Smooth muscle cell (in vitro differentiated cells): ENCODE data around the gene STAP1. TPM values are rescaled to one million over a fixed set of nuclear protein-coding genes. Genes with fewer than 3 reads are reported as not detected.
"Not testable (repeated sequence)": the region's sequence is repeated elsewhere in the genome, so short reads cannot be mapped to it uniquely, and the experiment has no call there.

ENCODE experiments used
- DNase-seq: peaks from one replicate; lab custom pipeline; 2025; ENCODE audit not compliant: unreplicated experiment; lab: John Stamatoyannopoulos, UW
- H2AFZ ChIP-seq: fragments of 200-600 bp; sonication (generic); 2 replicates; pipeline ENCODE4 v1.6.0; 2016; ENCODE audit warnings: antibody characterized with exemption, low read depth, mild to moderate bottlenecking
- H3F3A ChIP-seq: fragments of 200-600 bp; sonication (generic); 2 replicates; pipeline ENCODE4 v1.6.0; 2017; ENCODE audit warnings: antibody characterized with exemption, low read depth
- H3K27ac ChIP-seq: fragments of 200-600 bp; sonication (generic); 2 replicates; pipeline ENCODE4 v1.5.1; 2016; ENCODE audit warnings: low read depth, mild to moderate bottlenecking
- H3K27me3 ChIP-seq: fragments of 200-600 bp; sonication (generic); 2 replicates; pipeline ENCODE4 v1.6.1; 2016; ENCODE audit warnings: low read depth, mild to moderate bottlenecking
- H3K36me3 ChIP-seq: fragments of 200-600 bp; sonication (generic); 2 replicates; pipeline ENCODE4 v1.5.1; 2016; ENCODE audit warnings: low read depth
- H3K4me1 ChIP-seq: fragments of 200-600 bp; sonication (generic); 2 replicates; pipeline ENCODE4 v1.5.1; 2016; ENCODE audit warnings: low read depth
- H3K4me2 ChIP-seq: fragments of 200-600 bp; sonication (generic); 2 replicates; pipeline ENCODE4 v1.6.0; 2016; ENCODE audit warnings: mild to moderate bottlenecking
- H3K4me3 ChIP-seq: fragments of 200-600 bp; sonication (generic); 2 replicates; pipeline ENCODE4 v1.5.1; 2016; ENCODE audit warnings: mild to moderate bottlenecking
- H3K79me2 ChIP-seq: fragments of 200-600 bp; sonication (generic); 2 replicates; pipeline ENCODE4 v1.6.0; 2016; ENCODE audit warnings: low read depth, mild to moderate bottlenecking
- H3K9ac ChIP-seq: fragments of 200-600 bp; sonication (generic); 2 replicates; pipeline ENCODE4 v1.6.0; 2016; ENCODE audit warnings: low read depth
- H3K9me3 ChIP-seq: fragments of 200-600 bp; sonication (generic); replicated peaks from 2 replicates; pipeline ENCODE4 v1.5.1; 2016; ENCODE audit warnings: low read depth
- H4K20me1 ChIP-seq: fragments of 200-600 bp; sonication (generic); 2 replicates; pipeline ENCODE4 v1.6.0; 2016; ENCODE audit warnings: low read depth
- WGBS: methylation state at CpG from one replicate; pipeline ENCODE4 v1.1.7; 2016; ENCODE audit warnings: low lambda C conversion rate; 5-methylcytosine and 5-hydroxymethylcytosine counted together
- polyA plus RNA-seq: library from polyadenylated mRNA; unstranded; fragments of >200 nt; fragmentation: Nextera tagmentation; extraction: Ambion mirVana; gene quantifications from 2 replicates; pipeline ENCODE4 v1.2.1, GENCODE V29; 2016
- total RNA-seq: library from RNA; depleted of rRNA; stranded (reverse); fragments of >200 nt; gene quantifications from 2 replicates; pipeline ENCODE4 v1.2.3, GENCODE V29; 2014
- TF ChIP-seq, protein P1 (sequence below): fragments of 200-600 bp; sonication (generic); IDR thresholded peaks from 2 replicates; pipeline ENCODE4 v1.5.1; 2017; ENCODE audit warnings: borderline replicate concordance, mild to moderate bottlenecking, antibody characterized with exemption; ENCODE audit not compliant: insufficient read depth, poor library complexity, severe bottlenecking

The STAP1 gene
- total and polyA plus RNA-seq, 2 experiments from 2014 or later: not detected

DNA sequence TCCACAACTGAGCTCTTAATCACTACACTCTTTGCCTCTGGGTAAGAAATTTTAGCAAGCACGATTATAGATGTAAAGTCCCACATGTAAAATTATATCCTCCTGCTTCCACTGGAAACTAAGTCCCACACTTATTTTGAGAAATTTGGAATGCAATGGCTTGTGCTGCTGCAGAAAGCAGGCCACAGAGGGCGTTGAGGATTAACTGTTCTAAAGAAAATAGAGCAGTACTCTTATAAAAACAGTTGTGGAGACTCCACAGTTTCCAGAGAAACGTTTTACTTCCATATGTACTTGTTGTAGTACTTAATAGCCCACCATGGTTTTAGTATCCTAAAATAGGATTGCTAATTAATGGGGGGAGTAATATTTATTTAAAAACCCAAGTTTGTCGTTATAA is 11.6 kb upstream of the STAP1 start:
- H3K27me3 ChIP-seq: no peaks in the 10 kb centered on the region
- no peaks in the 10 kb centered on the region for H3K36me3 ChIP-seq
- WGBS: 62% methylated on average over 4 of the region's 4 CpGs
- no peak overlapping the region for H3K9ac ChIP-seq
- TF ChIP-seq, protein P1, sequence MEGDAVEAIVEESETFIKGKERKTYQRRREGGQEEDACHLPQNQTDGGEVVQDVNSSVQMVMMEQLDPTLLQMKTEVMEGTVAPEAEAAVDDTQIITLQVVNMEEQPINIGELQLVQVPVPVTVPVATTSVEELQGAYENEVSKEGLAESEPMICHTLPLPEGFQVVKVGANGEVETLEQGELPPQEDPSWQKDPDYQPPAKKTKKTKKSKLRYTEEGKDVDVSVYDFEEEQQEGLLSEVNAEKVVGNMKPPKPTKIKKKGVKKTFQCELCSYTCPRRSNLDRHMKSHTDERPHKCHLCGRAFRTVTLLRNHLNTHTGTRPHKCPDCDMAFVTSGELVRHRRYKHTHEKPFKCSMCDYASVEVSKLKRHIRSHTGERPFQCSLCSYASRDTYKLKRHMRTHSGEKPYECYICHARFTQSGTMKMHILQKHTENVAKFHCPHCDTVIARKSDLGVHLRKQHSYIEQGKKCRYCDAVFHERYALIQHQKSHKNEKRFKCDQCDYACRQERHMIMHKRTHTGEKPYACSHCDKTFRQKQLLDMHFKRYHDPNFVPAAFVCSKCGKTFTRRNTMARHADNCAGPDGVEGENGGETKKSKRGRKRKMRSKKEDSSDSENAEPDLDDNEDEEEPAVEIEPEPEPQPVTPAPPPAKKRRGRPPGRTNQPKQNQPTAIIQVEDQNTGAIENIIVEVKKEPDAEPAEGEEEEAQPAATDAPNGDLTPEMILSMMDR: no peak
- no peak overlapping the region for H3K4me2 ChIP-seq
- peak overlapping the region; percentile 47 for H2AFZ ChIP-seq
- DNase-seq: no peak
- no peaks in the 10 kb centered on the region for H3K9me3 ChIP-seq
- no peaks in the 10 kb centered on the region for H3F3A ChIP-seq
- no peak overlapping the region for H3K4me3 ChIP-seq
- peaks cover 15% of the 10 kb centered on the region for H3K4me1 ChIP-seq
- H3K27ac ChIP-seq: no peak overlapping the region
- H3K79me2 ChIP-seq: peaks cover 24% of the 10 kb centered on the region
- no peaks in the 10 kb centered on the region for H4K20me1 ChIP-seq

DNA sequence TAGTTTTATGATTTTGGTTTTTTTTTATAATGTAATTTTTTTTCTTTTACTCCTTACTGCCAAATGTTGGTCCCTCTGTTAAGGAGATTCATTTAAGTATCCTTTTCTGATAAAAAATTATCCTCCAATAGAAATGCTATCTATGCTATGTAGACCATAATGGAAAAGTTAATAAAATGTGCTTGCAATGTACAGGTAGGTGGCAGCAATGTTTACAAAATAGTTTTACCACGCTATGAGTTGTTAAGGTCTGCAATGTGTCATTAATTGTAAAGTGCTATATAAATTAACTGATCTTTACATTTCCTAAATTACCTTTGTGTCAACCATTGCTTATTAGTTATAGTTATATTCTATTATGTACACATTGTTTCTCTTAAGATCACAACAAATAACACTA is 9.4 kb upstream of the STAP1 start:
- no peaks in the 10 kb centered on the region for H3K9me3 ChIP-seq
- peaks cover 7% of the 10 kb centered on the region for H3K79me2 ChIP-seq
- H3K27me3 ChIP-seq: no peaks in the 10 kb centered on the region
- H3K36me3 ChIP-seq: no peaks in the 10 kb centered on the region
- H3K4me1 ChIP-seq: peaks cover 9% of the 10 kb centered on the region
- H3K27ac ChIP-seq: no peak overlapping the region
- DNase-seq: no peak
- H3F3A ChIP-seq: no peaks in the 10 kb centered on the region
- no peak overlapping the region for H3K4me2 ChIP-seq
- H3K9ac ChIP-seq: no peak overlapping the region
- 63% methylated on average over 1 of the region's 1 CpG for WGBS
- no peak overlapping the region for H2AFZ ChIP-seq
- H4K20me1 ChIP-seq: no peaks in the 10 kb centered on the region
- H3K4me3 ChIP-seq: no peak overlapping the region
- TF ChIP-seq, protein P1: no peak

DNA sequence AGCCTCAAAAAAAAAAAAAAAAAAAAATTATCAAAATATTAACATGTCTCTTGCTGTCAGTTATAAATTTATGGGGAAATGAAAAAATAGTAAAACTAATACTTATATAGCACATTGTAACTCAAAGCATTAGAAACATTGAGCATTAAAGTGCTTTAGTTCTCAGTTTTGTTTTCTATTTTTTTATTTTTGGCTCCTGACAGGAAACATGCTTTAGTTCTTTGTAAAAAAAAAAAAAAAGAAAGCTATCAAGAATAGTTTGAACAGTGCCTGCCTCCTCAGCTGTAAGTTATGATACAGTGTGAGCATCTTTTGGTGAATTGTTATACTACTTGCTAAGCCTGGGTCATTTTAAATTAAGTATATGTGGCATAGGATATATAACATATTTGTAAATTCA is 8.1 kb upstream of the STAP1 start:
- Histone ChIP-seq H3F3A (no peaks in the 10 kb centered on the region), H3K4me1 (peaks cover 5% of the 10 kb centered on the region), H3K4me2 (no peak overlapping the region), H3K4me3 (no peak overlapping the region), H3K9ac (no peak overlapping the region), H2AFZ (no peak overlapping the region), H3K27ac (no peak overlapping the region), H4K20me1 (no peaks in the 10 kb centered on the region), H3K9me3 (no peaks in the 10 kb centered on the region), H3K36me3 (no peaks in the 10 kb centered on the region), H3K79me2 (no peaks in the 10 kb centered on the region), H3K27me3 (no peaks in the 10 kb centered on the region)
- TF ChIP-seq, protein P1: no peak
- DNase-seq: no peak

DNA sequence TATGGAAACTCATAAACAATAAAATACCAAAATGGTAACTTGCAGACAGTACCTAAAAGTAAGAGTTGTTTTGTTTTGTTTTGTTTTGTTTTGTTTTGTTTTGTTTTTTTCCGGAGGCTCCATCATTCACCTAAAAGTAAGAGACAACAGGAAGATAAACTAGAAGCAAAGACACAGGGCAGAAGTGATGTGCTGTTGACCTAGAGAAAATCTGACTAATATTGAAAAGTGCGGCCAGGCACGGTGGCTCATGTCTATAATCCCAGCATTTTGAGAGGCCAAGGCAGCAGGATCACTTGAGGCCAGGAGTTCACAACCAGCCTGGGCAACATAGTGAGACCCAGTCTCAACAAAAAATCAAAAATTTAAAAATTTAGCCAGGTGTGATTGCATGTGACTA is 7.7 kb upstream of the STAP1 start:
- Histone ChIP-seq H3K9ac (no peak overlapping the region), H3K27ac (no peak overlapping the region), H3K4me3 (no peak overlapping the region), H3F3A (no peaks in the 10 kb centered on the region), H4K20me1 (no peaks in the 10 kb centered on the region), H3K4me1 (peaks cover 4% of the 10 kb centered on the region), H3K9me3 (no peaks in the 10 kb centered on the region), H3K79me2 (no peaks in the 10 kb centered on the region), H3K27me3 (no peaks in the 10 kb centered on the region), H2AFZ (no peak overlapping the region), H3K4me2 (no peak overlapping the region), H3K36me3 (no peaks in the 10 kb centered on the region)
- TF ChIP-seq, protein P1: no peak
- WGBS: 94% methylated on average over 3 of the region's 3 CpGs
- DNase-seq: no peak

DNA sequence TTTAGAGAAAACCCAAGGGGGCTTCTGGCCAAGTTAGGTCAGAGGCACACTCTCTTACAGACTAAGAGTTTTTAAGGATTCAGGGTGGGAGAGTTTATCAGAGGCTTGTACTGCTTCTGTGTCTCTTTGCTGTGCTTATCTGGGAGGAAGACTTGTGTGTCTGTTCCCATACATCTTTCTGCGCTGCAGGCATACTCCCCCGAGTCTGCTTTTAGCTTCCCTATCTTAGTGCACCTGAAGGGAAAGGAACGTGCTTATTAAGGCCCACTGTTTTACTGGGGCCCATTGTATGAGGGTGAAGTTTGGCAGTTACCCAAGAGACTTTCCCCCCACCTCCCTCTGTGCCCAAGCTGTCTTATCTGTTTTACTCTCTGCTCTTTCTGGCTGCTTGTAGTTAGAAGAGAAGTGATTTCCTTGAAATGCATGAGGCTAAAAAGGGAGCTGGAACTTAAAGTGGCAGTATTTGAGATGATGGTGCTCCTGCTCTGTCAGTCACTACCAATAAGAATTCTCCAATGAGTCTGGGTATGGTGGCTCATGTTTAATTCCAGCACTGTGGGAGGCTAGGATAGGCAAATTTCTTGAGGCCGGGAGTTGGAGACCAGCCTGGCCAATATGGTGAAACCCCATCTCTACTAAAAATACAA is 6.3 kb upstream of the STAP1 start:
- not testable (repeated sequence) for H4K20me1 ChIP-seq, H3K4me2 ChIP-seq, H3K27me3 ChIP-seq, H2AFZ ChIP-seq, H3K9ac ChIP-seq, H3F3A ChIP-seq, DNase-seq, H3K4me1 ChIP-seq, H3K4me3 ChIP-seq, H3K27ac ChIP-seq, H3K9me3 ChIP-seq, H3K79me2 ChIP-seq, H3K36me3 ChIP-seq
- 76% methylated on average over 4 of the region's 4 CpGs for WGBS
